Neuronal stem cell (in vitro differentiated cells): ENCODE measurements around the gene POLDIP3.
"Not testable (repeated sequence)": the region's sequence is repeated elsewhere in the genome, so short reads cannot be mapped to it uniquely, and the experiment has no call there.

Experiments
- DNase-seq: peaks from one replicate; pipeline ENCODE4 v3.0.0-alpha.2; 2013; ENCODE audit warnings: low spot score
- H2AFZ ChIP-seq: one replicate; pipeline ENCODE4 v1.6.1; 2013; ENCODE audit warnings: mild to moderate bottlenecking, low read length, inconsistent platforms
- H2AK5ac ChIP-seq: 2 replicates; pipeline ENCODE4 v1.6.1; 2013; ENCODE audit warnings: low read depth, mild to moderate bottlenecking, inconsistent platforms, low read length, moderate library complexity, mixed read lengths
- H2BK120ac ChIP-seq: 2 replicates; pipeline ENCODE4 v1.6.1; 2013; ENCODE audit warnings: low read depth, mild to moderate bottlenecking, inconsistent platforms, low read length, moderate library complexity, mixed read lengths
- H2BK12ac ChIP-seq: one replicate; pipeline ENCODE4 v1.6.1; 2013; ENCODE audit warnings: low read length, inconsistent platforms
- H2BK15ac ChIP-seq: 2 replicates; pipeline ENCODE4 v1.6.1; 2013; ENCODE audit warnings: mild to moderate bottlenecking, low read length, inconsistent platforms, mixed read lengths
- H2BK5ac ChIP-seq: one replicate; pipeline ENCODE4 v1.6.1; 2013; ENCODE audit warnings: inconsistent platforms, mild to moderate bottlenecking, low read length, moderate library complexity
- H3K14ac ChIP-seq: one replicate; pipeline ENCODE4 v1.6.1; 2013; ENCODE audit warnings: low read length, inconsistent platforms
- H3K18ac ChIP-seq: 2 replicates; pipeline ENCODE4 v1.6.1; 2013; ENCODE audit warnings: low read length, inconsistent platforms
- H3K23ac ChIP-seq: 2 replicates; pipeline ENCODE4 v1.6.1; 2013; ENCODE audit warnings: low read depth, mild to moderate bottlenecking, mixed read lengths, low read length, inconsistent platforms; ENCODE audit not compliant: poor library complexity
- H3K27ac ChIP-seq: replicated peaks from 3 replicates; pipeline ENCODE4 v1.5.1; 2013; ENCODE audit warnings: low read length, inconsistent platforms
- H3K27me3 ChIP-seq, 3 experiments: 2 replicates each; pipeline ENCODE4 v1.6.1; 2013; ENCODE audit warnings: low read length in 3 of 3, mild to moderate bottlenecking in 2 of 3, inconsistent platforms in 1 of 3, low read depth in 1 of 3, mixed read lengths in 1 of 3, moderate library complexity in 1 of 3; ENCODE audit not compliant: control insufficient read depth in 3 of 3, insufficient read depth in 3 of 3
- H3K36me3 ChIP-seq, 2 donors: replicated peaks in 1 of 2; 2 replicates each; pipeline ENCODE4 v1.6.1; 2013; ENCODE audit warnings: low read length in 2 of 2; ENCODE audit not compliant: control insufficient read depth in 2 of 2, insufficient read depth in 2 of 2
- H3K4ac ChIP-seq: 2 replicates; pipeline ENCODE4 v1.6.1; 2013; ENCODE audit warnings: inconsistent platforms, mild to moderate bottlenecking, low read length, moderate library complexity
- H3K4me1 ChIP-seq, 2 donors: 1 replicate in 1 of 2; 2 replicates in 1 of 2; pipeline ENCODE4 v1.6.1; 2013; ENCODE audit warnings: low read length in 2 of 2, low read depth in 1 of 2; ENCODE audit not compliant: control insufficient read depth in 2 of 2, insufficient read depth in 1 of 2
- H3K4me2 ChIP-seq: one replicate; pipeline ENCODE4 v1.6.1; 2013; ENCODE audit warnings: mild to moderate bottlenecking, low read length, inconsistent platforms; ENCODE audit not compliant: insufficient read depth, poor library complexity, severe bottlenecking
- H3K4me3 ChIP-seq, 2 donors: 2 replicates each; pipeline ENCODE4 v1.5.1; 2013; ENCODE audit warnings: low read length in 2 of 2, mild to moderate bottlenecking in 2 of 2, inconsistent platforms in 1 of 2, moderate library complexity in 1 of 2
- H3K79me1 ChIP-seq: one replicate; pipeline ENCODE4 v1.6.1; 2013; ENCODE audit warnings: low read depth, mild to moderate bottlenecking, inconsistent platforms, low read length, moderate library complexity
- H3K9ac ChIP-seq: one replicate; pipeline ENCODE4 v1.6.1; 2013; ENCODE audit warnings: mild to moderate bottlenecking, low read depth, low read length, inconsistent platforms; ENCODE audit not compliant: poor library complexity
- H3K9me3 ChIP-seq, 2 donors: replicated peaks in 1 of 2; 2 replicates each; pipeline versions ENCODE3 to v1.6.1; 2013; ENCODE audit warnings: low read length in 2 of 2, mild to moderate bottlenecking in 2 of 2, inconsistent platforms in 1 of 2, low read depth in 1 of 2, mixed read lengths in 1 of 2, moderate library complexity in 1 of 2; ENCODE audit not compliant: control insufficient read depth in 2 of 2, insufficient read depth in 1 of 2
- H4K8ac ChIP-seq: one replicate; pipeline ENCODE4 v1.6.1; 2013; ENCODE audit warnings: low read depth, mild to moderate bottlenecking, inconsistent platforms, low read length, moderate library complexity
- H4K91ac ChIP-seq: one replicate; pipeline ENCODE4 v1.6.1; 2013; ENCODE audit warnings: low read length, low read depth, mild to moderate bottlenecking, inconsistent platforms; ENCODE audit not compliant: poor library complexity
- WGBS, 2 donors: extraction: QIAGEN DNeasy Blood & Tissue Kit; methylation state at CpG; one replicate each; pipeline ENCODE4 v1.1.7; 2013; ENCODE audit warnings: missing lambda C conversion rate in 2 of 2, mixed read lengths in 1 of 2; ENCODE audit not compliant: insufficient read length in 2 of 2, insufficient replicate concordance in 1 of 2; ENCODE audit errors: extremely low coverage in 2 of 2; 5-methylcytosine and 5-hydroxymethylcytosine counted together

The POLDIP3 gene

GRCh38 chr22:42581194-42581761 is 33.4 kb downstream of the POLDIP3 start:
- DNase-seq, H4K91ac ChIP-seq, H3K27ac ChIP-seq, H3K23ac ChIP-seq, H3K27me3 ChIP-seq, H3K9me3 ChIP-seq, H2BK120ac ChIP-seq, H3K4ac ChIP-seq, H3K14ac ChIP-seq, H3K79me1 ChIP-seq, H2AK5ac ChIP-seq, H2BK12ac ChIP-seq, H2BK5ac ChIP-seq, H3K4me1 ChIP-seq, H3K18ac ChIP-seq, H2BK15ac ChIP-seq: not testable (repeated sequence)
- Histone ChIP-seq H3K4me2 (peak overlapping the region; percentile 45), H3K4me3 (peak overlapping the region; percentile 69 to 97), H3K36me3 (peaks cover 41 to 69% of the 10 kb centered on the region in 2 donors), H2AFZ (peak overlapping the region; percentile 88), H4K8ac (peak overlapping the region; percentile 17), H3K9ac (peak overlapping the region; percentile 94)
- WGBS, 2 donors = no CpG with 5 or more reads among the region's 22 CpGs

DNA sequence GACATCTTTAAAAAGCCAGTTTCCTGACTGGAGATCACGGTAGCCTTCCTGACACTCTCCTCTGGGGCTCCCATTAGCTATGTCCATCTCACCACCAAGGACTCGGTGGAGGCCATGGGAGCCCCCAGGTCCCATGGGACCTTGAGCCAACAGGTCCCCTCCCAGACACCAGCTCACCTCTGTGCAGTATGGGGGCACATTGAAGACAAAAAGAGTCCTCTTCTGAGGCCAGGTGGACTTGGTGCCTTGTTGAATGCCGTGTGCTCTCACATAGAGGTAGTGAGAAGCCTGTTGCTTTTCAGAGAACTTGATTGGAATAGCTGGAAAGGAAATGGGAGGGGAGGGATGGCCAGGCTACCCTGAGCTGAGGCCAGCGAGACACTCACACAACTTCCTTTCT is 34.6 kb downstream of the POLDIP3 start:
- H2BK120ac ChIP-seq, H2AFZ ChIP-seq, H4K8ac ChIP-seq, H3K14ac ChIP-seq, H3K23ac ChIP-seq, H3K9me3 ChIP-seq, H3K27ac ChIP-seq, H2AK5ac ChIP-seq, H2BK5ac ChIP-seq, H3K9ac ChIP-seq, H4K91ac ChIP-seq, H3K27me3 ChIP-seq, H2BK12ac ChIP-seq, H3K79me1 ChIP-seq, H3K4me2 ChIP-seq, DNase-seq, H3K4me1 ChIP-seq, H2BK15ac ChIP-seq, H3K18ac ChIP-seq, H3K4ac ChIP-seq: not testable (repeated sequence)
- no CpG with 5 or more reads among the region's 4 CpGs for WGBS, 2 donors
- Histone ChIP-seq H3K4me3 (peak overlapping the region in 1 of 2 donors; percentile 8), H3K36me3 (peaks cover 35 to 58% of the 10 kb centered on the region in 2 donors)

DNA sequence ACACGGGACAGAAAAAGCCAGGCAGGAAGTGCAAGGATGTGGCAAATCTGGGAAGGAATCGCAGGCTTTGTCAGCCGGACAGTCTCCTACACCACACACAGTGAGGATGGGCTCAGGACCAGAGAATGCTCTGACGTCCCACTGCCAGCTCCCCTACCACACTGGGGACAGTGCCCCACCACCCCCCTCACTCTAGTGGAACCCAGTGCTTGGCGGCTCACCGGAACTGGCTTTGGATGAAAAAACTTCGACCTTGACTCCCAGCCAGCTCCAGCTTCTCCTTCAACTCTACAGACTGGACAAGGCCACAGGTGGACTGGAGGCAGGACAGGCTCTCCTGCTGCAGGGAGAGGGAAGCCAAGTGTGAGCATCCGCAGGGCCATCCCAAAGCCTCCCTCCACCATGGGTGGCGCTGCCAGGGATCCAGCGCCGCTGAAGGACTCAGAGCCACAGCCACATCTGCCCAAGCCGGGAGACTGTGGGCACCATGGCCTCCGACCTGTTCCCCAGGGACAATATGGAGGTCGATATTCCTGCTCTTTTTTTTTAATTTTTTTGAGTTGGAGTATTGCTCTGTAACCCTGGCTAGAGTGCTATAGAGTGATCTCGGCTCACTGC is 37.0 kb downstream of the POLDIP3 start:
- H3K36me3 ChIP-seq = peaks cover 24 to 45% of the 10 kb centered on the region in 2 donors
- H3K4me3 ChIP-seq = peak overlapping the region in 1 of 2 donors; percentile 47
- no peak overlapping the region for H3K9ac ChIP-seq
- peaks cover 3 to 8% of the 10 kb centered on the region in 2 donors for H3K4me1 ChIP-seq
- H3K27ac ChIP-seq = no peak overlapping the region
- no peak overlapping the region for H2BK120ac ChIP-seq
- no CpG with 5 or more reads among the region's 15 CpGs for WGBS, 2 donors
- H2AFZ ChIP-seq = no peak overlapping the region
- no peak overlapping the region for H3K4me2 ChIP-seq
- H4K91ac ChIP-seq = no peak overlapping the region
- no peak overlapping the region for H2BK5ac ChIP-seq
- no peak overlapping the region for H4K8ac ChIP-seq
- no peak for DNase-seq
- H2BK15ac ChIP-seq = no peak overlapping the region
- H2BK12ac ChIP-seq = peak overlapping the region; percentile 41
- no peak overlapping the region for H3K18ac ChIP-seq
- no peaks in the 10 kb centered on the region for H3K9me3 ChIP-seq
- H3K23ac ChIP-seq = no peak overlapping the region
- no peak overlapping the region for H2AK5ac ChIP-seq
- peaks cover 3% of the 10 kb centered on the region for H3K79me1 ChIP-seq
- no peak overlapping the region for H3K14ac ChIP-seq
- H3K4ac ChIP-seq = no peak overlapping the region
- H3K27me3 ChIP-seq = no peaks in the 10 kb centered on the region

DNA sequence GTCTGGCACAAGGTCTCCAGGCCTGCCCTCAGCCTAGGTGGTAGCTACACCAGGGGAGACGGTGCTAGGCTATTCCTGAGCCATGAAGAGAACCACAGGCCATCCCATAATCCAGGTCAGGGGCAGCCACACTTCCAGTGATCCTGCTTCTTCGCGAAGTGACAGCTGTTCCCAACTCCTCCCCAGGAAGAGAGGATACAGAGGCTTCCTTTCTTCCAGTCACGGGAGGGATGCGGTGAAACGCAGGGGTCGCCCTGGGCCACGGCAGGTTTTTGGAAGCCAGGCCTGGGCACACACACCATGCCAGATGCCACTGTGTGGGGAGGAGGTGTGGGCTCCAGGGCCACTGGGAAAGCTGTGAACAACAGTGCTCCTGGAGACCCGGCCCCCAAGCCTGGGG is 37.5 kb downstream of the POLDIP3 start:
- H2AK5ac ChIP-seq, H3K23ac ChIP-seq, H3K27me3 ChIP-seq, H3K4ac ChIP-seq, H3K4me1 ChIP-seq, H4K91ac ChIP-seq, H3K4me3 ChIP-seq, DNase-seq, H4K8ac ChIP-seq, H3K27ac ChIP-seq, H3K79me1 ChIP-seq, H3K9ac ChIP-seq, H3K18ac ChIP-seq, H2BK12ac ChIP-seq, H3K14ac ChIP-seq, H2BK120ac ChIP-seq, H2AFZ ChIP-seq, H2BK15ac ChIP-seq, H2BK5ac ChIP-seq, H3K4me2 ChIP-seq, H3K9me3 ChIP-seq: not testable (repeated sequence)
- peaks cover 24 to 50% of the 10 kb centered on the region in 2 donors for H3K36me3 ChIP-seq
- WGBS, 2 donors = no CpG with 5 or more reads among the region's 9 CpGs
